OCI-LY7 (cell line): ENCODE results near the gene CNTN2.

Source experiments
- CTCF ChIP-seq: fragments of 200-600 bp; sonication (generic); conservative IDR thresholded peaks from 2 replicates; pipeline ENCODE4 v1.5.1; 2014; ENCODE audit warnings: mild to moderate bottlenecking, antibody characterized with exemption, low read length, moderate library complexity, mixed read lengths
- EZH2phosphoT487 ChIP-seq: fragments of 200-600 bp; sonication (generic); IDR thresholded peaks from 2 replicates; pipeline ENCODE4 v1.6.1; 2018; ENCODE audit warnings: low read depth, borderline replicate concordance, mild to moderate bottlenecking, mixed run types, antibody characterized with exemption, low read length, moderate library complexity, mixed read lengths

DNA sequence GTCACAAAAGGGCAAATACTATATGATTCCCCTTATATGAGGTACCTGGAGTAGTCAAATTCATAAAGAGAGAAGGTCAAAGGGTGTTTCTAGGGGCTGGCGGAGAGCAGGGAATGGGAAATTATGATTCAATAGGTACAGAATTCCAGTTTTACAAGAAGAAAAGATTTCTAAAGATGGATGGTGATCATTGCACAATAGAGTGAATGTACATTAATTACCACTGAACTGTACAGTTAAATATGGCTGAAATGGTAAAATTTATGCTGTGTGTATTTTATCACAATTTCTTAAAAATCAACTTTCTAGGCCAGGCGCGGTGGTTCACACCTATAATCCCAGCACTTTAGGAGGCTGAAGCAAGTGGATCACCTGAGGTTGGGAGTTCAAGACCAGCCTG lies 59.4 kb downstream of the CNTN2 start:
- TF ChIP-seq CTCF, result no peak
- no peak for TF ChIP-seq EZH2phosphoT487
